Prostate gland (tissue), 2 donors: ENCODE measurements around the gene PRR35.

Experiments
- POLR2AphosphoS5 ChIP-seq: sonication (generic); formaldehyde crosslinking; IDR thresholded peaks from one replicate; pipeline ENCODE4 v1.6.1; 2017; ENCODE audit warnings: antibody characterized with exemption
- TF ChIP-seq, protein P1 (sequence below), 4 experiments: fragments of 200-600 bp in 2 of 4; fragments of 450-650 bp in 2 of 4; sonication (generic) in 2 of 4; IDR thresholded peaks; 1 replicate in 3 of 4; 2 replicates in 1 of 4; pipeline ENCODE4 v1.5.1; 2016 to 2019; ENCODE audit warnings: antibody characterized with exemption in 4 of 4, mild to moderate bottlenecking in 2 of 4, moderate library complexity in 2 of 4

DNA sequence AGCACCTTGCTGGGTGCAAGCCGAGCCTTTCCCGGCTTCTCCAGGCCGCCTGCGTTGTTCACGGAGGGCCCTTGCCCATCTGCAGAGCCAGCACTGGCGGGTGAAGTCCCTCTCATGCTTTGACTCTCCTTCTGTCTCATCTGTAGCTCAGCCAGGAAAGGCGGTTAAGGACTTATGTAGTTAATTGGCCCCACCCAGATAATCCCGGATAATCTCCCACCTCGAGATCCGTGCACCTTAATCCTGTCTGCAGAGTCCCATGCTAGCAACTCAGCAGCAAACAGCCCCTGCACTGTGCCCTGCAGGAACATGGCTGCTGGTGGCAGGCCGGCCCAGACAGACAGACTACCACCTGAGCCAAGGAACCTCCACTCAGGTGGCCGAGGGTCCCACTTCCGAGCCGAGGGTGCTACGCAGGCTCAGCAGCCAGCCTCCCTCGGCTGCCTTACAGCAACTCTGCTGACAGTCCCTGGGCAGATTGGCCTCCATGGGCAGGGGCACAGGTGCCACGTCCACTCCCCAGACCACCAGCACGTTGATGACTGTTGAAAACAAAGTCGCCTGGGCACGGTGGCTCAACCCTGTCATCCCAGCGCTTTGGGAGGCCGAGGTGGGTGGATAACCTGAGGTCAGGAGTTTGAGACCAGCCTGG is 46.6 kb downstream of the PRR35 start:
- TF ChIP-seq, protein P1, sequence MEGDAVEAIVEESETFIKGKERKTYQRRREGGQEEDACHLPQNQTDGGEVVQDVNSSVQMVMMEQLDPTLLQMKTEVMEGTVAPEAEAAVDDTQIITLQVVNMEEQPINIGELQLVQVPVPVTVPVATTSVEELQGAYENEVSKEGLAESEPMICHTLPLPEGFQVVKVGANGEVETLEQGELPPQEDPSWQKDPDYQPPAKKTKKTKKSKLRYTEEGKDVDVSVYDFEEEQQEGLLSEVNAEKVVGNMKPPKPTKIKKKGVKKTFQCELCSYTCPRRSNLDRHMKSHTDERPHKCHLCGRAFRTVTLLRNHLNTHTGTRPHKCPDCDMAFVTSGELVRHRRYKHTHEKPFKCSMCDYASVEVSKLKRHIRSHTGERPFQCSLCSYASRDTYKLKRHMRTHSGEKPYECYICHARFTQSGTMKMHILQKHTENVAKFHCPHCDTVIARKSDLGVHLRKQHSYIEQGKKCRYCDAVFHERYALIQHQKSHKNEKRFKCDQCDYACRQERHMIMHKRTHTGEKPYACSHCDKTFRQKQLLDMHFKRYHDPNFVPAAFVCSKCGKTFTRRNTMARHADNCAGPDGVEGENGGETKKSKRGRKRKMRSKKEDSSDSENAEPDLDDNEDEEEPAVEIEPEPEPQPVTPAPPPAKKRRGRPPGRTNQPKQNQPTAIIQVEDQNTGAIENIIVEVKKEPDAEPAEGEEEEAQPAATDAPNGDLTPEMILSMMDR (IDR thresholded peaks at IDR 0.05), result no peak
- no peak for TF ChIP-seq POLR2AphosphoS5
